Stimulated activated naive B cell treated with anti-CD40 and anti-IgM and Interleukin-4, amounts not matched to agents 10 μg/mL and 1 μg/mL and 100 μg/mL, for 72 hours (primary cell): ENCODE results near the gene SPTB.

Experiments used
- ATAC-seq, 2 donors: fragments of 150-1000 bp; cut with Tn5 transposase; replicated peaks; 2 replicates each; pipeline ENCODE4 v1.10.0; 2021; ENCODE audit warnings: moderate library complexity in 1 of 2
- DNase-seq: peaks from one replicate; pipeline ENCODE4 v3.0.0; 2021
- H3K27ac Mint-ChIP-seq: one replicate; pipeline ENCODE4 v1.8.0; 2022; ENCODE audit warnings: mild to moderate bottlenecking, mixed read lengths
- H3K27me3 Mint-ChIP-seq, 2 donors: one replicate each; pipeline ENCODE4 v1.8.0; 2022; ENCODE audit warnings: mixed read lengths in 2 of 2
- H3K36me3 Mint-ChIP-seq, 2 donors: one replicate each; pipeline ENCODE4 v1.8.0; 2022; ENCODE audit warnings: mixed read lengths in 2 of 2, mild to moderate bottlenecking in 1 of 2
- H3K4me1 Mint-ChIP-seq, 2 donors: one replicate each; pipeline ENCODE4 v1.8.0; 2022; ENCODE audit warnings: mixed read lengths in 2 of 2, mild to moderate bottlenecking in 1 of 2
- H3K4me3 Mint-ChIP-seq, 2 donors: one replicate each; pipeline ENCODE4 v1.8.0; 2022; ENCODE audit warnings: mild to moderate bottlenecking in 2 of 2, mixed read lengths in 2 of 2, moderate library complexity in 1 of 2
- H3K9me3 Mint-ChIP-seq, 2 donors: one replicate each; pipeline ENCODE4 v1.8.0; 2022; ENCODE audit warnings: mixed read lengths in 2 of 2, mild to moderate bottlenecking in 1 of 2

Gene SPTB

GRCh38 chr14:64830961-64831360, 48.7 kb downstream of the SPTB start:
- H3K36me3 Mint-ChIP-seq = no peaks in the 10 kb centered on the region
- H3K4me3 Mint-ChIP-seq = no peak overlapping the region
- DNase-seq (no peak), ATAC-seq (no peak)
- no peaks in the 10 kb centered on the region for H3K9me3 Mint-ChIP-seq
- peaks cover 0 to 7% of the 10 kb centered on the region in 2 donors for H3K27me3 Mint-ChIP-seq
- H3K27ac Mint-ChIP-seq = no peak overlapping the region
- H3K4me1 Mint-ChIP-seq = no peaks in the 10 kb centered on the region

- Mint-ChIP-seq H3K36me3 (no peaks in the 10 kb centered on the region), H3K27me3 (peaks cover 17 to 26% of the 10 kb centered on the region in 2 donors), H3K4me3 (no peak overlapping the region), H3K4me1 (peaks cover 4 to 5% of the 10 kb centered on the region in 2 donors), H3K9me3 (no peaks in the 10 kb centered on the region), H3K27ac (no peak overlapping the region)
- DNase-seq (no peak), ATAC-seq (no peak)
Observed at GRCh38 chr14:64828071-64828470, 51.6 kb downstream of the SPTB start.

- no peak for DNase-seq
- Mint-ChIP-seq H3K27ac (no peak overlapping the region), H3K4me1 (peaks cover 5 to 7% of the 10 kb centered on the region in 2 donors), H3K4me3 (no peak overlapping the region), H3K27me3 (peaks cover 28 to 32% of the 10 kb centered on the region in 2 donors), H3K9me3 (no peaks in the 10 kb centered on the region), H3K36me3 (no peaks in the 10 kb centered on the region)
- no peak for ATAC-seq
Observed at GRCh38 chr14:64826845-64827244, 52.9 kb downstream of the SPTB start.

- Mint-ChIP-seq H3K36me3 (no peaks in the 10 kb centered on the region), H3K4me1 (peaks cover 5 to 7% of the 10 kb centered on the region in 2 donors), H3K27me3 (peaks cover 33 to 37% of the 10 kb centered on the region in 2 donors), H3K9me3 (no peaks in the 10 kb centered on the region), H3K4me3 (no peak overlapping the region), H3K27ac (no peak overlapping the region)
- DNase-seq (no peak), ATAC-seq (no peak)
Observed at GRCh38 chr14:64826333-64826732, 53.4 kb downstream of the SPTB start.

- peaks cover 39 to 45% of the 10 kb centered on the region in 2 donors for H3K27me3 Mint-ChIP-seq
- H3K4me3 Mint-ChIP-seq = no peak overlapping the region
- H3K27ac Mint-ChIP-seq = no peak overlapping the region
- peaks cover 5 to 7% of the 10 kb centered on the region in 2 donors for H3K4me1 Mint-ChIP-seq
- DNase-seq (no peak), ATAC-seq (no peak)
- H3K9me3 Mint-ChIP-seq = no peaks in the 10 kb centered on the region
- H3K36me3 Mint-ChIP-seq = no peaks in the 10 kb centered on the region
Observed at GRCh38 chr14:64825509-64825908, 54.2 kb downstream of the SPTB start.

- H3K4me3 Mint-ChIP-seq = no peak overlapping the region
- H3K27me3 Mint-ChIP-seq = peaks cover 39 to 45% of the 10 kb centered on the region in 2 donors
- H3K36me3 Mint-ChIP-seq = no peaks in the 10 kb centered on the region
- H3K27ac Mint-ChIP-seq = no peak overlapping the region
- DNase-seq (no peak), ATAC-seq (no peak)
- peaks cover 5 to 7% of the 10 kb centered on the region in 2 donors for H3K4me1 Mint-ChIP-seq
- no peaks in the 10 kb centered on the region for H3K9me3 Mint-ChIP-seq
Observed at GRCh38 chr14:64825006-64825405, 54.7 kb downstream of the SPTB start.

- Mint-ChIP-seq H3K9me3 (no peaks in the 10 kb centered on the region), H3K27ac (no peak overlapping the region), H3K36me3 (no peaks in the 10 kb centered on the region), H3K27me3 (peaks cover 40 to 45% of the 10 kb centered on the region in 2 donors), H3K4me3 (no peak overlapping the region), H3K4me1 (peaks cover 5 to 7% of the 10 kb centered on the region in 2 donors)
- no peak for DNase-seq
- no peak for ATAC-seq
Observed at GRCh38 chr14:64824471-64824870, 55.2 kb downstream of the SPTB start.

GRCh38 chr14:64823305-64823861, 56.3 kb downstream of the SPTB start:
- Mint-ChIP-seq H3K27ac (no peak overlapping the region), H3K36me3 (no peaks in the 10 kb centered on the region), H3K4me1 (peaks cover 5 to 7% of the 10 kb centered on the region in 2 donors), H3K27me3 (peaks cover 47 to 54% of the 10 kb centered on the region in 2 donors), H3K4me3 (peak overlapping the region; percentile 57 to 63), H3K9me3 (no peaks in the 10 kb centered on the region)
- ATAC-seq = peak; percentile 91 to 94
- peak; percentile 37 for DNase-seq

GRCh38 chr14:64821651-64822050, 58.1 kb downstream of the SPTB start:
- H3K4me3 Mint-ChIP-seq = no peak overlapping the region
- H3K36me3 Mint-ChIP-seq = no peaks in the 10 kb centered on the region
- H3K9me3 Mint-ChIP-seq = no peaks in the 10 kb centered on the region
- DNase-seq = no peak
- H3K27ac Mint-ChIP-seq = no peak overlapping the region
- H3K4me1 Mint-ChIP-seq = peaks cover 5 to 7% of the 10 kb centered on the region in 2 donors
- no peak for ATAC-seq
- peaks cover 47 to 51% of the 10 kb centered on the region in 2 donors for H3K27me3 Mint-ChIP-seq

- Mint-ChIP-seq H3K27ac (no peak overlapping the region), H3K27me3 (peaks cover 32 to 35% of the 10 kb centered on the region in 2 donors), H3K4me1 (peaks cover 2 to 3% of the 10 kb centered on the region in 2 donors), H3K4me3 (no peak overlapping the region), H3K36me3 (no peaks in the 10 kb centered on the region), H3K9me3 (no peaks in the 10 kb centered on the region)
- ATAC-seq (no peak), DNase-seq (no peak)
Observed at GRCh38 chr14:64818151-64818550, 61.6 kb downstream of the SPTB start.

- no peaks in the 10 kb centered on the region for H3K36me3 Mint-ChIP-seq
- no peak overlapping the region for H3K27ac Mint-ChIP-seq
- H3K4me1 Mint-ChIP-seq = peaks cover 1% of the 10 kb centered on the region in 2 donors
- no peak overlapping the region for H3K4me3 Mint-ChIP-seq
- no peak for ATAC-seq
- H3K27me3 Mint-ChIP-seq = peaks cover 29 to 31% of the 10 kb centered on the region in 2 donors
- H3K9me3 Mint-ChIP-seq = no peaks in the 10 kb centered on the region
- no peak for DNase-seq
Observed at GRCh38 chr14:64817631-64818030, 62.1 kb downstream of the SPTB start.

- ATAC-seq (no peak), DNase-seq (no peak)
- Mint-ChIP-seq H3K27ac (no peak overlapping the region), H3K36me3 (no peaks in the 10 kb centered on the region), H3K4me3 (no peak overlapping the region), H3K27me3 (peaks cover 18 to 20% of the 10 kb centered on the region in 2 donors), H3K4me1 (peaks cover 5 to 6% of the 10 kb centered on the region in 2 donors), H3K9me3 (no peaks in the 10 kb centered on the region)
Observed at GRCh38 chr14:64816221-64816783, 63.4 kb downstream of the SPTB start.

GRCh38 chr14:64815257-64815656, 64.5 kb downstream of the SPTB start:
- no peaks in the 10 kb centered on the region for H3K9me3 Mint-ChIP-seq
- H3K27me3 Mint-ChIP-seq = peaks cover 13% of the 10 kb centered on the region in 2 donors
- no peaks in the 10 kb centered on the region for H3K36me3 Mint-ChIP-seq
- no peak overlapping the region for H3K4me3 Mint-ChIP-seq
- no peak for ATAC-seq
- DNase-seq = no peak
- H3K27ac Mint-ChIP-seq = no peak overlapping the region
- peaks cover 5 to 6% of the 10 kb centered on the region in 2 donors for H3K4me1 Mint-ChIP-seq

GRCh38 chr14:64812412-64812811, 67.3 kb downstream of the SPTB start:
- DNase-seq = peak; percentile 26
- peaks cover 5 to 6% of the 10 kb centered on the region in 2 donors for H3K4me1 Mint-ChIP-seq
- no peak overlapping the region for H3K27ac Mint-ChIP-seq
- no peaks in the 10 kb centered on the region for H3K9me3 Mint-ChIP-seq
- no peak overlapping the region for H3K4me3 Mint-ChIP-seq
- no peaks in the 10 kb centered on the region for H3K36me3 Mint-ChIP-seq
- H3K27me3 Mint-ChIP-seq = peaks cover 0 to 11% of the 10 kb centered on the region in 2 donors
- ATAC-seq = peak; percentile 34 to 76

GRCh38 chr14:64811676-64812075, 68.0 kb downstream of the SPTB start:
- H3K4me1 Mint-ChIP-seq = peaks cover 5 to 6% of the 10 kb centered on the region in 2 donors
- no peak for ATAC-seq
- H3K9me3 Mint-ChIP-seq = no peaks in the 10 kb centered on the region
- no peak overlapping the region for H3K4me3 Mint-ChIP-seq
- no peak overlapping the region for H3K27ac Mint-ChIP-seq
- no peaks in the 10 kb centered on the region for H3K36me3 Mint-ChIP-seq
- H3K27me3 Mint-ChIP-seq = peaks cover 0 to 11% of the 10 kb centered on the region in 2 donors
- no peak for DNase-seq
